Fibroblast of skin of left quadriceps (primary cell): ENCODE results near the gene COL5A1.

Experiments
- DNase-seq, 2 experiments: peaks; one replicate each; pipeline ENCODE4 v3.0.0-alpha.2; 2013; ENCODE audit warnings: low read depth in 2 of 2

COL5A1 gene

DNA sequence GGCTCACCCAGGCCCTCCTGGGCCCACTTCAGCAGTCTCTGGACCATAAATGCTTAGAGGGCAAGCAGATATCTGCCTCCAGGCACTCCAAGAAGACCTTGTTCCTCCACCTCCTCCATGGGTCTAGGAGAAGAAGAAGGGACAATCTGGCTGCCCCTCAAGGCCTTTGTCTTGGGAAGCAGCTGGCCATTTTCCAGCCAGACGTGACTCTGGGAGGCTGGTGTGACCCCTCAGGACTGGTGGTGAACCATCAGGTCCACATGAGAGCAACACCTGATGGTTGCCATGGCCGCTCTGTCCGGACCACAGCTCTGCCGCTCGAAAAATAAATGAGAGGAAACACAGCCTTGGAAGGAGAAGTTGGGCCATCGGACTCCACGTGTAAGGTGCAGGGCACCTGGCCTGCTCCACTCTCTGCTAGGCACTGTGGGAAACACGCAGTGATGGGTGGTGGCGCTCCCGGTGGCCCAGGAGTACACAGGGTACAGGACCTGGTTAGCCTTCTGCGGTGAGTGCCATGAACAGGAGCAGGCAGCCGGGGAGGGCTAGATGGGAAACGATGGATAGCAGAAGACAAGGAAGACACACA lies 3.0 kb upstream of the COL5A1 start:
- DNase-seq, result no peak

DNA sequence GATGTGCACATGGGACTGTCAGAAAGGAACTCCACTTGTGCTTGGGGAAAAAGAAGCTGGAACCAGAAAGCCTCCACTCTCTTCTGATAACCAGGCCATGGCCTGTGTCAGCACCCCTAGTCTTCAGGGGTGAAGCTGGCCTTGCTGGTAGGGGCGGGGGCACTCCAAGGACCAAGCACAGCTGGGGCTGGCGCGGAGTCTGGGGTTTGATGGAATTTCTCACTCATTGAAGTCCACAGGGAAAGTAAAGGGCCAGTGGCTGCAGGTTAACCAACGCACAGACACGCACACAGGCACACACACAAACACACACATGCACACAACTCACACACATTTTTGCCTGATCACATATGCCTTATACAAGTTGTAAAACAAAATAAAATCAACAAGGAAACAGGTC lies 1.6 kb upstream of the COL5A1 start:
- no peak for DNase-seq

GRCh38 chr9:134640506-134641172 lies 964 bp upstream of the COL5A1 start:
- DNase-seq, result no peak

- DNase-seq, result no peak
These were observed 384 bp downstream of the COL5A1 start for GRCh38 chr9:134641990-134642384.

GRCh38 chr9:134642385-134643181 lies 980 bp downstream of the COL5A1 start:
- peak; percentile 67 to 72 for DNase-seq

GRCh38 chr9:134643222-134643671 lies 1.6 kb downstream of the COL5A1 start:
- DNase-seq, result no peak

GRCh38 chr9:134644401-134644724 lies 2.8 kb downstream of the COL5A1 start:
- DNase-seq, result peak in 1 of 2 experiments; percentile 60

- peak; percentile 100 for DNase-seq
These were observed 3.4 kb downstream of the COL5A1 start for GRCh38 chr9:134644725-134645606.

GRCh38 chr9:134645607-134646365 lies 4.2 kb downstream of the COL5A1 start:
- DNase-seq, result no peak

DNA sequence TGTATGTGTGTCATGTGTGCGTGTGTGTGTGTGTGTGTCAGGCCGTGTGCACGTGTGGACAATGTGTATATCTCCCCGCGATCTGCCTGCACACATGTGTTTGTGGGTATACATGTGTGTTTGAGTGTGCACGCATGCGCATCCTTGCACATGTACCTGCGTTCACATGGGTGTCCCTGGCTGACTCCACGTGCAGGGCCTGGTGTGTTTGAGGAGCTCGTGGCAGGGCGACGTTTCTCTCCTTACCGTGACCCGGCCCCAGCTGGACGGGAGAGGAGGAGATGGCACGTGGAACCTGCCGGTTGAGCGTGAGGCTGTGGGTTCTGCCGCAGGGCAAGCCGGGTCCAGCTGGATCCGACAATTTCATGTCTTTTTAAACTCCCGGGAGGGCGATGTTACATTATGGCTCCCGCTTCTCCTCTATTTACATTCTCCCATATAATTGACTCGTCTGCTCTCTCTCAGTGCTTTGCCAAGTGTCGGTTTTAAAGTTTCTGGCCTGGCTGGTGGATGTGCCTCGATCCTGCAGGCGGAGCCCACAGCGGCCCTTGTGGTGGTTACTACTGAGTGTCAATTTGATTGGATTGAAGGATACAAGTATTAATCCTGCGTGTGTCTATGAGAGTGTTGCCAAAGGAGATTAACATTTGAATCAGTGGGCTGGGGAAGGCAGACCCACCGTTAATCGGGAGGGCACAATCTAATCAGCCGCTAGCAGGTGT lies 5.9 kb downstream of the COL5A1 start:
- no peak for DNase-seq

DNA sequence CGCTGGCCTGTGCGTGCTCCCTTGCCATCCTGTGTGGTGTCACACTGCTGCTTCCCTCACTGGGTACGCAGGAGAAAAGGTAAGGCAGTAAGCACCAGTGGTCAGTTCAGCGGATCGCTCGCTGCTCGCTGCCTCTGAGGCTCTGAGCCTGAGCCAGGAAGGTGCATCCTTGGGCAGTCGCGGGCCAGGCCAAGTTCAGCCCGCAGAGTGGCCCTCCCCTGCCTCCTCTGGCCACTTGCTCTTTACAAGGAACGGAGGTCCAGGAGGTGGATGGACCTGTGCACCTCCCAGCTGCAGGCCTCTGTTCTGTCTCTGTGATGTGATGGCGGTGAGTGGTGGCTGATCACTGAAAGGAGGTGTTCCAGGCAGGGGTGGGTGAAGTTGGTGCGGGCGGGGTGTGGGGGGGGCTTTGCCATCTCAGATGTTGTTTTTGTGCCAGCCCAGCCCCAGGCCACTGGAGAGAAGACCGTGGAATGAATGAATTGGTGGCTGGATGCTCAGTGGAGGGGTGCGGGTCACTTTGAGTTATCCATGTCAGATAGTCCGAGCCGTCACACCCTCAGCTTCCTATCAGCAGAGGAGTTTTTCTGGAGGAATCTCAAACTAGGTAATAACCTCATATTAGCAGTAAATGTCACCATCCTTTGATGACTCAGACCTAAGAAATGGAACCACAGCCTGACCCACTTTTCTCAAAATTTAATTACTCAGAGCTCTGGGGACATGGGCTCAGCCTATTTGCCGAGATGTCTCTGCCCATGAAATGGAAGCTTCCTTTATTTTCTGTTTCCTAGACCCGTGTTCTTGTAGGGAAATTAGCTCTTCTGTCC lies 7.3 kb downstream of the COL5A1 start:
- no peak for DNase-seq

- DNase-seq, result no peak
These were observed 9.0 kb downstream of the COL5A1 start for GRCh38 chr9:134650431-134651190.

- DNase-seq, result no peak
These were observed 9.8 kb downstream of the COL5A1 start for GRCh38 chr9:134651226-134651905.

DNA sequence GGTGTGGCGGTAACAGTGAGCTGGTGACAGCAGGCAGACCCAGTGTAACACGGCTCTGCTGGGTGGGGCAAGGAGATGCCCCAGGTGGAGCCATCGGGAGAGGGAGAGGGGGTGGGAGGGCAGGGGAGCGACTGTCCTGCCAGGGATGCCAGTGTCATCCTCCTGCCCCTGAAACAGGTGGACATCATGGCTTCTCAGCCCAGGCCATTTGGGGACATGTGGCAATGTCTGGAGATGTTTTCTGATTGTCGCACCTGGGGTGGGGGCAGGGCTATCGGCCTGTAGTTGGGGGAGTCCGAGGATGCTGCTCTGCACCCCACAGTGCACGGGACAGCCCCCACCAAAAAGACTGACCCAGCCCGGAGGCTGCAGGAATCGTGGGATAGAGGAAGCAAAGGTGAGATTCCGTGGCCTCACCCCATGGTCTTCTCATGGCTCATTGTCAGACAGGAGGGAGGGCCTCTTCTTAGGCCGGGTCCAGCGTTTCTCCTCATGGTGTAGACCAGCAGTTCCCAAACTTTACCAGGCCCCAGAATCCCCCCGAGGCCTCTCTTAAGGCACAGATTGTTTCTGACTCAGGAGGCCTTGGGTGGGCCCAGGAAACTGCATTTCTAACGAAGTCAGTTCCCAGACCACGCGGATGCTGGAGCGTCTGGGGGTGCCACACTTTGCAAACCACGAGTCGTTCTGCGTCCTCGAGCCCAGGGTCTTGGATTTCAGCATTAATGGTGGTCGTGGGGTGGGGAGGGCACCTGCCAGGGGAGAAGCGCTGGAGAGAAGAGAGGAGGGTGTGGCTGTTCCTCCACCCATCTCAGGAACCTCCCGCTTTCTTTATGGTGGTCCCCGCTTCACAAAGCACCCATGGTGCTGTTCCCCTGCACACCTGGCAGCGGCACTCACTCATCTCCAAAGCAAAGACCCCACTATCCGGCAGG lies 11.0 kb downstream of the COL5A1 start:
- no peak for DNase-seq

DNA sequence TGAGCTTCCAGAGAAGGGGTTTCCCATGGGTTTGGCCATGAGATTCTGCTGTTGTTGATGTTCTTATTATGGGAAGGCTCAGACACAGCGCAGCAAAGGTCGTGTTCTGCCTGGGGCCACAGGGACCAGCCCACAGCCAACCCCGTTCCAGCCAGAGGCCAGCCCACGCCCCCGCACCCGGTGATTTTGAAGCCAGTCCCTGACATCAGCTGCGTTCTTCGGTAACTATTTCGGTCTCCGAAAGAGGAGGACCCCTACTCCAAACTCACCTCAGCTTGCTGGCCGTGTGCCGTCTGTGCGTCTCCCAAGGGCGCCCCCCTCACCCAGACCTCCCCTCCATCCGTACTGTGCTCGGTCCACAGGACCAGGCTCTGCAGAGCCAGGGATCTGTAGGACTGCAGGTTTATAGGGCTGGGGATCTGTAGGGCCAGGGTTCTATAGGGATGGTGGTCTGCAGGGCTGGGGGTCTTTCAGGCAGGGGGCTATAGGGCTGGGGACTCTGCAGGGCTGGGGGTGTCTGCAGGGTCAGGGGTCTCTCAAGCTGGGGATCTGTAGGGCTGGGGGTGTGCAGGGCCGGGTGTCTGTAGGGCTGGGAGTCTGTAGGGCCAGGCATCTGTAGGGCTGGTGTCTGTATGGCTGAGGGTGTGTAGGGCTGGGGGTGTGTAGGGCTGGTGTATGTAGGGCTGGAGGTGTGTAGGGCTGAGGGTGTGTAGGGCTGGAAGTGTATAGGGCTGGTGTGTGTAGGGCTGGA lies 11.8 kb downstream of the COL5A1 start:
- DNase-seq, result no peak

DNA sequence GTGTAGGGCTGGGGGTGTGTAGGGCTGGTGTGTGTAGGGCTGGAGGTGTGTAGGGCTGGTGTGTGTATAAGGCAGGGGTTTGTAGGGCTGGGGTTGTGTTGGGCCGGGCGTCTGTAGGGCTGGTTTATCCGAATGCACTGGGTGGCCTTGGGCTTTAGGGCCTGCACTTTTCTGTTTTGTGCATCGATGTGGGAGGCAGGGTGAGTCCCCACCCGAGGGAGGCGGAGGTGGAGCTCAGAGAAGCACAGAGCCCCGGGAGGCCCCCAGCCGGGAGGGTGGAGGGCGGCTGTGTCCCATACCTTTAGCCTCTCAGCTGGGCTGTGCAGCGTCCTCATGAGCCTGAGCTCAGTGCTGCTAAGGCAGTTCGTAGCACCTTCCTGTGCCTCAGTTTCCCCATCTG lies 13.5 kb downstream of the COL5A1 start:
- DNase-seq, result no peak
